KMS-11 (cell line): ENCODE measurements around the gene HNRNPK.

Experiments used
- H2AFZ ChIP-seq: fragments of 200-600 bp; sonication (generic); 2 replicates; pipeline ENCODE4 v1.6.1; 2016; ENCODE audit warnings: antibody characterized with exemption, mixed run types, low read depth
- H3K27ac ChIP-seq: fragments of 200-600 bp; sonication (generic); 2 replicates; pipeline ENCODE4 v1.6.1; 2016; ENCODE audit warnings: mild to moderate bottlenecking, mixed run types
- H3K27me3 ChIP-seq: fragments of 200-600 bp; sonication (generic); 2 replicates; pipeline ENCODE4 v1.6.1; 2017; ENCODE audit warnings: mild to moderate bottlenecking, low read depth, mixed run types, moderate library complexity; ENCODE audit not compliant: insufficient read depth
- H3K36me3 ChIP-seq: fragments of 200-600 bp; sonication (generic); 2 replicates; pipeline ENCODE4 v1.6.1; 2017; ENCODE audit warnings: mild to moderate bottlenecking, mixed run types; ENCODE audit not compliant: insufficient read depth
- H3K4me1 ChIP-seq: fragments of 200-600 bp; sonication (generic); 2 replicates; pipeline ENCODE4 v1.6.1; 2016; ENCODE audit warnings: mild to moderate bottlenecking, low read depth, mixed run types; ENCODE audit not compliant: poor library complexity, severe bottlenecking
- H3K4me2 ChIP-seq: fragments of 200-600 bp; sonication (generic); 2 replicates; pipeline ENCODE4 v1.7.0; 2016; ENCODE audit warnings: mild to moderate bottlenecking, mixed run types
- H3K4me3 ChIP-seq: fragments of 200-600 bp; sonication (generic); IDR thresholded peaks from 2 replicates; pipeline ENCODE4 v1.6.1; 2017; ENCODE audit warnings: low read depth, low read length, mixed read lengths; ENCODE audit not compliant: insufficient read depth
- H3K79me2 ChIP-seq: fragments of 200-600 bp; sonication (generic); 2 replicates; pipeline ENCODE4 v1.6.1; 2016; ENCODE audit warnings: low read depth, mixed run types; ENCODE audit not compliant: insufficient read depth
- H3K9ac ChIP-seq: fragments of 200-600 bp; sonication (generic); 2 replicates; pipeline ENCODE4 v1.6.1; 2016; ENCODE audit warnings: mild to moderate bottlenecking, mixed run types
- H4K20me1 ChIP-seq: fragments of 200-600 bp; sonication (generic); 2 replicates; pipeline ENCODE4 v1.6.1; 2016; ENCODE audit warnings: mild to moderate bottlenecking, mixed run types; ENCODE audit not compliant: insufficient read depth
- CTCF ChIP-seq: fragments of 200-600 bp; sonication (generic); conservative IDR thresholded peaks from 2 replicates; pipeline ENCODE4 v1.6.1; 2017; ENCODE audit warnings: low read depth, mild to moderate bottlenecking, antibody characterized with exemption, low read length, moderate library complexity, mixed read lengths

Gene HNRNPK

DNA sequence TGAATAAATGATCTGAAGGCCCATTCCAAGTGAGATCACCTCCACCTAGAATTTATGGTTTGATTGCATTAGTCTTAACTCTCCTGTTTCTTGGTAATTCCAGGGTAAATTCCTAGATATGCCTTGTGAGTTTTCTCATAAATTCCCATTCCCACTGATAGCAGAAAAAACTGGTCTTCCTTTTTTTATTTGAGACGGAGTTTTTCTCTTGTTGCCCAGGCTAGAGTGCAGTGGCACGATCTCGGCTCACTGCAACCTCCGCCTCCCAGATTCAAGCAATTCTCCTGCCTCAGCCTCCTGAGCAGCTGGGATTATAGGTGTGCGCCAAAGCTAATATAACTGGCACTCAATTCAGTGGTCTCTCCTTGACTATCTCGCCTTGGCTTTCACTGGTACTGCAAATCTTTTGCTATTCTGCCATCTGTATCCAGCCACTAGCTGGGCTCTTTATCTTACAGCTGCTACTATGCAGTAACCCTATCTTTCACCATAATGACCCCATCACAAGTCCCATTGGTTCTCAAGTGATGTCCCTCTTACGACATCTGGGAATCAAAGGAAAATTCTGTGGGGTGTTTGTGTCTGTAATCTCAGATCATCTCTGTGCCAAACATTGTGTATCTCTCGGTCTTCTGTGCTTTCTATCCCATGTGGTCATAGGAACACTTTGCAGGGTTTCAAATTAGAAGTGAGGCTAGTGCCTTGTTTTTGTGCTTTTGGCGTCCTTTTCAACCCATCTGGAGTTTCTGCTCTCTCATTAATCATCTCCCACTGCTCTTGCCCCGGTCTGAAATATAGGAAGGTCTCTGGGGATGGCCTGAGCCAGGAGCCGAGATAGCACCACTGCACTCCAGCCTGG lies 14.4 kb downstream of the HNRNPK start:
- Histone ChIP-seq H3K27me3 (no peaks in the 10 kb centered on the region), H3K4me1 (peaks cover 8% of the 10 kb centered on the region), H3K36me3 (peaks cover 16% of the 10 kb centered on the region; the same call in 1 of the 2 replicates), H3K79me2 (peaks cover 4% of the 10 kb centered on the region; the same call in 1 of the 2 replicates), H3K4me2 (no peak overlapping the region), H2AFZ (no peak overlapping the region), H4K20me1 (no peaks in the 10 kb centered on the region; the same call in 1 of the 2 replicates), H3K4me3 (no peak overlapping the region), H3K27ac (peak overlapping the region; percentile 25; the same call in 1 of the 2 replicates), H3K9ac (no peak overlapping the region)
- TF ChIP-seq CTCF = no peak

DNA sequence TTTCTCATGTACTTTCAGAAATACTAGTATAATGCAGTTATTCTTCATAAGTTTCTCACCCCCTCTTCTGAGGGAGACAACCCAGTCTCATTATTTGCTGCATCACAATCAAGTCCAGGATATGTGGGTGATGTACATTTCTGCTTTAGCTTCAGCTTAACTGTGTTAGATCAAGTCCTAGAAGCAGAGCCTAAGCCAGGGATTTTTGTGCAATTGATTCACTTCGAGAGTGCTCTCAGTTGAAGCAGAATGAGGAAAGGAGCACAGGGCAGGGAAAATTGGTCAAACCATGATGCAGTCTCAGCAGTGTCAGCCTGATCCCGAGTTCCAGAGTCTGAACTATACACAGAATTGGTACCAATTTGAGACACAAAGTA lies 15.1 kb downstream of the HNRNPK start:
- Histone ChIP-seq H3K36me3 (peaks cover 9% of the 10 kb centered on the region; the same call in 1 of the 2 replicates), H2AFZ (no peak overlapping the region), H3K27me3 (no peaks in the 10 kb centered on the region), H3K4me1 (peaks cover 6% of the 10 kb centered on the region), H4K20me1 (no peaks in the 10 kb centered on the region), H3K4me3 (no peak overlapping the region), H3K27ac (peak overlapping the region; percentile 25; the same call in 1 of the 2 replicates), H3K4me2 (no peak overlapping the region), H3K79me2 (no peaks in the 10 kb centered on the region; the same call in 1 of the 2 replicates), H3K9ac (no peak overlapping the region)
- no peak for TF ChIP-seq CTCF

DNA sequence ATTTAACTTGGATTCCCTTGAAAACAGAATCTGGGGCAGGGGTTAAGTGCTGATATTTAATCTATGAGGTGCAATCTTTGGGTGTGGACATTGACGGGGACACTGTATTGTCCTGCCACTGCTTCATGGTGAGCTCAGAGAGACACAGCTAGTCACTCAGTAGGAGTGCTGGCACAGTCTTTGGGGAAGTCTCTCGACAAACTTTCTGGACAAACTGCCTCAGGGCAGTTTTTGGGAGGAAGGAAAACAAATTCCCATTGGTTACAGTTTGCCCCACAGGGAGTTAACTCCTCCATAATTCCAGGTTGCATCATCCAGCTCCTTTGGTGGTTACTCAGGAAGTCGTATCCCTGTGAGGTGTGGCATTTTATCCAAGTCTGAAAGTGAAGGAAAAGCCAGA lies 17.9 kb downstream of the HNRNPK start:
- Histone ChIP-seq H2AFZ (no peak overlapping the region), H3K4me3 (no peak overlapping the region), H3K27me3 (no peaks in the 10 kb centered on the region), H4K20me1 (no peaks in the 10 kb centered on the region), H3K9ac (no peak overlapping the region), H3K4me2 (no peak overlapping the region), H3K4me1 (no peaks in the 10 kb centered on the region), H3K27ac (no peak overlapping the region), H3K36me3 (no peaks in the 10 kb centered on the region), H3K79me2 (no peaks in the 10 kb centered on the region; the same call in 1 of the 2 replicates)
- TF ChIP-seq CTCF = no peak

- no peaks in the 10 kb centered on the region for H4K20me1 ChIP-seq
Measured at GRCh38 chr9:83960991-83961390, 19.0 kb downstream of the HNRNPK start.

More at GRCh38 chr9:83960991-83961390, 19.0 kb downstream of the HNRNPK start:
- no peak overlapping the region for H3K4me2 ChIP-seq
- no peak overlapping the region for H3K27ac ChIP-seq
- no peak overlapping the region for H3K4me3 ChIP-seq
- no peaks in the 10 kb centered on the region for H3K36me3 ChIP-seq
- H3K79me2 ChIP-seq = no peaks in the 10 kb centered on the region
- no peak for TF ChIP-seq CTCF
- H3K27me3 ChIP-seq = no peaks in the 10 kb centered on the region
- H3K9ac ChIP-seq = no peak overlapping the region
- H2AFZ ChIP-seq = no peak overlapping the region
- H3K4me1 ChIP-seq = no peaks in the 10 kb centered on the region
